Loucy (cell line): ENCODE data around the gene LECT2.

Experiments
- EZH2phosphoT487 ChIP-seq: fragments of 200-600 bp; IDR thresholded peaks from 2 replicates; pipeline ENCODE4 v1.6.1; 2018; ENCODE audit warnings: antibody characterized with exemption, mild to moderate bottlenecking, moderate library complexity, borderline replicate concordance
- TF ChIP-seq, protein P1 (sequence below): fragments of 200-600 bp; sonication (generic); conservative IDR thresholded peaks from 2 replicates; pipeline ENCODE4 v1.5.1; 2014; ENCODE audit warnings: mild to moderate bottlenecking, antibody characterized with exemption, low read length

DNA sequence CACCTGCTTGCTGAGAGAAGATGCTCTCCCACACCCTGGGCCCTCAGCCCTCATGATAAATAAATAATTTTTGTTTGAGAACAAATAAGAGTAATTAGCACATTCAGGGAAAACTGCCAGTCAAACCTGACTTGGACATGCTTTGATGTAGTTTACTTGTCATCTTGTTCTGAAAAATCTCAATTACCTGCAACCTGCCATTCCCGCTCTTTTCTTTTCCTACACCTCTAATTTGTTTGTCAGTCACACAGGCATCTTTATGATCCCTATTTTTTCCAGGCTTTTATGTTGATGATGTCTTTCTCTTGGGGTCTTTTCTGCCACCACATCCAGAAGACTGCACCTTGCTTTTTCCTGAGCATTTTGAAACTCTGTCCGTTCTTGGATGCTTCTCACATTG is 45.4 kb upstream of the LECT2 start:
- TF ChIP-seq, protein P1, sequence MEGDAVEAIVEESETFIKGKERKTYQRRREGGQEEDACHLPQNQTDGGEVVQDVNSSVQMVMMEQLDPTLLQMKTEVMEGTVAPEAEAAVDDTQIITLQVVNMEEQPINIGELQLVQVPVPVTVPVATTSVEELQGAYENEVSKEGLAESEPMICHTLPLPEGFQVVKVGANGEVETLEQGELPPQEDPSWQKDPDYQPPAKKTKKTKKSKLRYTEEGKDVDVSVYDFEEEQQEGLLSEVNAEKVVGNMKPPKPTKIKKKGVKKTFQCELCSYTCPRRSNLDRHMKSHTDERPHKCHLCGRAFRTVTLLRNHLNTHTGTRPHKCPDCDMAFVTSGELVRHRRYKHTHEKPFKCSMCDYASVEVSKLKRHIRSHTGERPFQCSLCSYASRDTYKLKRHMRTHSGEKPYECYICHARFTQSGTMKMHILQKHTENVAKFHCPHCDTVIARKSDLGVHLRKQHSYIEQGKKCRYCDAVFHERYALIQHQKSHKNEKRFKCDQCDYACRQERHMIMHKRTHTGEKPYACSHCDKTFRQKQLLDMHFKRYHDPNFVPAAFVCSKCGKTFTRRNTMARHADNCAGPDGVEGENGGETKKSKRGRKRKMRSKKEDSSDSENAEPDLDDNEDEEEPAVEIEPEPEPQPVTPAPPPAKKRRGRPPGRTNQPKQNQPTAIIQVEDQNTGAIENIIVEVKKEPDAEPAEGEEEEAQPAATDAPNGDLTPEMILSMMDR: no peak
- no peak for TF ChIP-seq EZH2phosphoT487
